ENCODE results near the gene SDK1. TPM values are rescaled to one million over a fixed set of nuclear protein-coding genes. Genes with fewer than 3 reads are reported as not detected.

The SDK1 gene
- total and polyA plus RNA-seq, 2 experiments from 2014 or later = 2.1 to 10.0 TPM

DNA sequence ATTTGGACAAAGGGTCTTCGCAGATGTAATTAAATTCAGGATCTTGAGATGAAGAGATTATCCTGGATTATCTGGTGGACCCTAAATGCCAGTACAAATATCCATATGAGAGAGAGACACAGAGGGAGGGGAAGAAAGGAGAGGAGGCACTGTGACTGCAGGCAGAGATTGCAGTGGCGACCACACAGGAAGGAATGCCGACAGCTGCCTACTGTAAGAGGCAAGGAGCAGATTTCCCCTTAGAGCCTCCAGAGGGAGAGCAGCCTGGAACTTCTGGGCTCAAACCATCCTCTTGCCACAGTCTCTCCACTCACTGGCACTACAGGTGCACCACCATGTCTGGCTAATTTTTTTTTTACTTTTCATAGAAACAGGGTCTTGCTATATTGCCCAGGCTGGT lies 152.3 kb downstream of the SDK1 start (continued):
- TF ChIP-seq REST (IDR thresholded peaks at IDR 0.05; ENCODE audit: unreplicated experiment) (no peak), CREB1 (CRISPR knock-in tag; IDR thresholded peaks at IDR 0.05; ENCODE audit: low read depth) (no peak), STAT1 (IDR thresholded peaks at IDR 0.05; ENCODE audit: unreplicated experiment) (no peak), ZNF114 (CRISPR knock-in tag; IDR thresholded peaks at IDR 0.05) (no peak), EZH2phosphoT487 (IDR thresholded peaks at IDR 0.05; ENCODE audit: unreplicated experiment) (no peak), EZH2 (IDR thresholded peaks at IDR 0.05; ENCODE audit: low read depth, unreplicated experiment) (no peak), JUNB (IDR thresholded peaks at IDR 0.05; ENCODE audit: unreplicated experiment) (no peak), ZNF331 (CRISPR knock-in tag; IDR thresholded peaks at IDR 0.05; ENCODE audit: low read depth) (no peak)
- TF ChIP-seq, protein P1, sequence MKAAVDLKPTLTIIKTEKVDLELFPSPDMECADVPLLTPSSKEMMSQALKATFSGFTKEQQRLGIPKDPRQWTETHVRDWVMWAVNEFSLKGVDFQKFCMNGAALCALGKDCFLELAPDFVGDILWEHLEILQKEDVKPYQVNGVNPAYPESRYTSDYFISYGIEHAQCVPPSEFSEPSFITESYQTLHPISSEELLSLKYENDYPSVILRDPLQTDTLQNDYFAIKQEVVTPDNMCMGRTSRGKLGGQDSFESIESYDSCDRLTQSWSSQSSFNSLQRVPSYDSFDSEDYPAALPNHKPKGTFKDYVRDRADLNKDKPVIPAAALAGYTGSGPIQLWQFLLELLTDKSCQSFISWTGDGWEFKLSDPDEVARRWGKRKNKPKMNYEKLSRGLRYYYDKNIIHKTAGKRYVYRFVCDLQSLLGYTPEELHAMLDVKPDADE (IDR thresholded peaks at IDR 0.05) = no peak

DNA sequence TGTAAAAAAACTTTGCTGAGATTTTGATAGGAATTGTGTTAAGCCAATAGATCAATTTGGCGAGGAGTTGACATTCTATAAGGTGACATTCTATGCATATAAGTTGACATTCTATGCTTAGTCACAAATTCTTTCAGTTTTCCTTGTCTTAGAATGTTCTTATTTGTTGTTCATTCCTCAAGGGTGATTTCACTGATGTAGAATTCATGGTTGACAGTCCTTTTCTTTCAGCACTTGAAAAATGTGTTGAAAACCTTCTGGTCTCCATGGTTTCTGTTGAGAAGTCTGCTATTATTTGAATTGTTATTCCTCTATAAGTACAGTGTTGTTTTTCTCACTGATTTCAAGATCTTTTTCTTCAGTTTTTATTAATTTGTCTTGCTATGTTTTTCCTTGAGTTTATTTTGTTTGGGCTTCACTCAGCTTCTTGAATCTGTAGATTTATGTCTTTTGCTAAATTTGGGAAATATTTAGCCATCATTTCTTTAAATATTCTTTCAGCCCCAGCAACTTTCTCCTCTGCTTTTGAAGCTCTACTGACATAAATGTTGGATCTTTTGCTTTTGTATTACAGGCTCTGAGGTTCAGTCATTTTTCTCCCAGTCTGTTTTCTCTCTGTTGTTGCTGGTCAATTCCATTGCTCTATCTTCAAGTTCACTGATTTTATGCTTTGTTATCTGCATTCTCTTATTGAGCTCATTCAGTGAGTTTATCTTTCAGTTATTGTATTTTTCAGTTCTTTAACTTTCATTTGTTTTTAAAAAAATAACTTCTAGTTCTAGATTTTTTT lies 154.9 kb downstream of the SDK1 start:
- Histone ChIP-seq H3K27ac (ENCODE audit: low read depth) (no peak overlapping the region), H2AFZ (no peak overlapping the region), H3K36me3 (ENCODE audit: insufficient read depth) (no peaks in the 10 kb centered on the region), H3K4me3 (no peak overlapping the region), H3K79me2 (replicated peaks; ENCODE audit: insufficient read depth) (no peaks in the 10 kb centered on the region), H3K27me3 (ENCODE audit: insufficient read depth) (no peaks in the 10 kb centered on the region), H3F3A (replicated peaks; ENCODE audit: low read depth) (no peaks in the 10 kb centered on the region), H3K9me2 (ENCODE audit: insufficient read depth) (no peaks in the 10 kb centered on the region), H3K4me1 (ENCODE audit: insufficient read depth) (no peaks in the 10 kb centered on the region), H4K20me1 (replicated peaks; ENCODE audit: insufficient read depth) (no peaks in the 10 kb centered on the region), H3K4me2 (no peak overlapping the region)
- TF ChIP-seq ZNF462 (CRISPR knock-in tag; IDR thresholded peaks at IDR 0.05) (no peak), STAT1 (IDR thresholded peaks at IDR 0.05; ENCODE audit: unreplicated experiment) (no peak), ZNF114 (CRISPR knock-in tag; IDR thresholded peaks at IDR 0.05) (no peak), POLR2AphosphoS5 (IDR thresholded peaks at IDR 0.05; ENCODE audit: low read depth) (no peak)
- Mint-ChIP-seq H3K36me3 (ENCODE audit: low read depth) (no peaks in the 10 kb centered on the region), H3K27ac (no peak overlapping the region), H3K9me3 (no peaks in the 10 kb centered on the region), H3K27me3 (ENCODE audit: insufficient read depth, low read depth, poor library complexity) (no peaks in the 10 kb centered on the region), H3K4me3 (no peak overlapping the region), H3K4me1 (peaks cover 10% of the 10 kb centered on the region)
- ATAC-seq = no peak
- peak; percentile 30 for DNase-seq (ENCODE audit: low spot score)

All from GM23338 (cell line).